GM18508 (cell line): ENCODE results near the gene AKAP9.
"Not testable (repeated sequence)": the region's sequence is repeated elsewhere in the genome, so short reads cannot be mapped to it uniquely, and the experiment has no call there.

Experiments used
- ATAC-seq: cut with Tn5 transposase; IDR thresholded peaks from one replicate; pipeline ENCODE4 v1.9.1; 2021; ENCODE audit warnings: moderate number of reproducible peaks; ENCODE audit not compliant: insufficient read depth, unreplicated experiment

Gene AKAP9

DNA sequence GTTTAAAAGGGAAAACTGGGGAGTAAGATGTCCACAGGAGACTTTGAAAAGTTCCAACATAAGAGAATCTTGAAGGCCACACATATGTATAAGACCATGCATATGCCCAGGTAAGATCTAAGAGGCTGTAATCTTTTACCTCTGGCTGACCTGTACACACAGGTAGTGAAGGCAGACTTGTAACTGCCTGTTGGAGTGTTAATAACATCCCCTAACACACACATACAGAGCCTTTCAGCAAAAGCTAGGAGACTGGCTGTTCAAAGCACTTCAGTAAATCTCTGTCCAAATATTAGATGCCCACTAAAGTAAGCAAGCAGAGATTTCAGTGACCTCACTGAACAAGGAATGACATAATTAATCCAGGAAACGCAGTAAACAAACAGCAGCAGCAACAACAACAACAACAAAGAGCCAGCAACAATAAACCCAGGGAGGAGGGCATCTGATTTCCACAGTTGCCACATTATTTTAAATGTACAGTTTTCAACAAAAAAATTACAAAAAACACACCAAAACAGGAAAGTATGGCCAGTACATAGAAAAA lies 178.6 kb downstream of the AKAP9 start:
- ATAC-seq, result no peak

GRCh38 chr7:92121681-92122080 lies 181.0 kb downstream of the AKAP9 start:
- ATAC-seq, result no peak

DNA sequence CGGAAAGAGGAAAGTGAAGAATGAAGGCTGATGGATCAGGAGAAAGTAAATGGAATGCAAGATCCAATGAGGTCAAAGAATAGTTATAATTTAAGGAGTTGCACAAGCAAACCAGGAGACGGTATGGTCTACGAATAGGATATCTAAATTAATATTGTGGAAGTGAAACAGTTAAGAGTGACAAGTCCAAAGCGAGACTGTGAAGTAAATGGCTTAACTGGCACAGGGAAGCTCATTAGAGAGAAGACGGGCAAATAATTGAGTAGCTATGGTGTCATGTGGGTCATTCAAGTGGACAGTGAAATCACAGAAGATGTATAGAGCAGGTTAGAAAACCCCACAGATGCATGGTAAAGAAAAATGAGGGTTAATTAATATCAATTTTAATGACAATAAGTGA lies 190.4 kb downstream of the AKAP9 start:
- ATAC-seq, result no peak

- ATAC-seq, result no peak
These were observed 191.2 kb downstream of the AKAP9 start for GRCh38 chr7:92131764-92132330.

- ATAC-seq, result peak; percentile 14
These were observed 192.6 kb downstream of the AKAP9 start for GRCh38 chr7:92133133-92133736.

DNA sequence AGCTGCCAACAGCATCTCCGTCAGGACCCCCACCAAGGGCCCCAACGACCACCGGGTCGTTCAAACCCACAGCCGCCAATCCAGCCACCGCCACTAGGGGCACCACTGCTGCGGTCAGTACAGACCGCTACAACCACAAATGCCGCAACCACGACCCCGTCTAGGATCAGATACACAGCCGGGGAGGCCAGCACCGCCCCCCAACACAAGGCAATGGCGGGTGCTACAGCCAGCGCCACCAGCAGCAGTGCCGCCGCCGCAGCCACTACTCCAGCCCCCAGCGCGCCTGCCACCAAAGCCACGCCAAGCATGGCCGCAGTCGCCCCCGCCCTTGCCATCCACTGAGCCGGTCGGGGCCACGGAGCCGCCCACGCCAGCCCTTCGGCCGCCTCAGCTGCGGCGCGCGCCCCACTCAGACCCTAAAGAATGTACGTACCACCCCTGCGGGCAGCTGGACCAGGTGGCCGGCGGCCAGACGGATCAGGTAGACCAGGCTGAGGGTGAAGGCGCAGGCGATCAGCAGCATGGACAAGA lies 193.1 kb downstream of the AKAP9 start:
- peak; percentile 7 for ATAC-seq

- ATAC-seq, result peak; percentile 68
These were observed 193.8 kb downstream of the AKAP9 start, which contains the start of gene CYP51A1 for GRCh38 chr7:92134271-92135051. Gene CYP51A1 (minus strand): TSS chr7:92134477. CDS start chr7:92134364, 113 bp downstream.

DNA sequence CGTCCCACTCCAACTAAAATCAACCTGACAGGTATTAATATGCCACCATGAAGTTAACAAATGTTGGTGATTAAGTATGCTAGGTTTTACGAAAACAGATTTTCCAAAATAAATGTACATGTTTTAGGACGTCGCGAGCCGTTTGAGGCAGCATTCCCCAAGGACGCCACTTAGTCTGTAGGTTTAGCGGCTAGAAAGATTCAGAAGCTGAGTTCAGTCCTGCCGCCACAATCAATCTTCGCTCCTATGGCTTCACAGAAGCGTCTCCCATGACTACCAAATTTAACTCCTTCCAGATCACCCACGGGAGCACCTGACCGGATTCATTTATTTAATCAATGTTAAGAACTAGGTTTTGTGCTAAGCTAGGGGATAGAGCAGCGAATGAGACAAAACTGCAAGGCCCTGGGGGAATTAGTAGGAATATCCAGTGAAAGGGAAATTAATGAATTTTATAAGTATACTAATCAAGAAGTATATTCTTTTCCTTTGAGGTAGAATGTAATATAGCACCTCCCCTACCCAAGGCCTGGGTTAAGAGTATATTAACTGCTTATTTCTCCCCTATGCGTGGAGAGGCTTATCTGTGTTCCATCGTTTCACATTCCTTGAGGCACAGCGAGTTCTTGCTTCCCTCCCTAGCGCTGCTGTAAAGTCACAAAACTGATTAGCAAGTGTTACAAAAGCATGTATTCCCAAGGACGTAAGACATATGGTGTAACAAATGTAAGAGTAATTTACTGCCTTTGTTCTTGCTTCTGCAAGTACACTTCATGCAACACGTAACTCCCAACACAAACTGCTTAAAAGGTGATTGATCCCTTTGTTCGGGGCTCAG lies 194.6 kb downstream of the AKAP9 start:
- no peak for ATAC-seq

GRCh38 chr7:92137557-92137956 lies 196.9 kb downstream of the AKAP9 start:
- ATAC-seq, result no peak

- ATAC-seq, result no peak
These were observed 200.5 kb downstream of the AKAP9 start for GRCh38 chr7:92141161-92141560.

GRCh38 chr7:92142791-92143190 lies 202.1 kb downstream of the AKAP9 start:
- ATAC-seq, result not testable (repeated sequence)

DNA sequence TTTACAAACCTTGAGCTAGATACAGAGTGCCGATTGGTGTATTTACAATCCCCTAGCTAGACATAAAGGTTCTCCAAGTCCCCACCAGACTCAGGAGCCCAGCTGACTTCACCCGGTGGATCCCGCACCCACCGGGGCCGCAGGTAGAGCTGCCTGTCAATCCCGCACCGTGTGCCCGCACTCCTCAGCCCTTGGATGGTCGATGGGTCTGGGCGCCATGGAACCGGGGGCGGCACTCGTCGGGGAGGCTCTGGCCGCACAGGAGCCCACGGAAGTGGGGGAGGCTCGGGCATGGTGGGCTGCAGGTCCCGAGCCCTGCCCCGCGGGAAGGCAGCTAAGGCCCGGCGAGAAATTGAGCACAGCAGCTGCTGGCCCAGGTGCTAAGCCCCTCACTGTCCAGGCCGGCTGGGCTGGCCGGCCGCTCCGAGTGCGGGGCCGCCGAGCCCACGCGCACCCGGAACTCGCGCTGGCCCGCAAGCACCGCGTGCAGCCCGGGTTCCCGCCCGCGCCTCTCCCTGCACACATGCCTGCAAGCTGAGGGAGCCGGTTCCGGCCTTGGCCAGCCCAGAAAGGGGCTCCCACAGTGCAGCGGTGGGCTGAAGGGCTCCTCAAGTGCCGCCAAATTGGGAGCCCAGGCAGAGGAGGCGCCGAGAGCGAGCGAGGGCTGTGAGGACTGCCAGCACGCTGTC lies 202.7 kb downstream of the AKAP9 start:
- ATAC-seq, result not testable (repeated sequence)

GRCh38 chr7:92149736-92150239 lies 209.1 kb downstream of the AKAP9 start:
- no peak for ATAC-seq

DNA sequence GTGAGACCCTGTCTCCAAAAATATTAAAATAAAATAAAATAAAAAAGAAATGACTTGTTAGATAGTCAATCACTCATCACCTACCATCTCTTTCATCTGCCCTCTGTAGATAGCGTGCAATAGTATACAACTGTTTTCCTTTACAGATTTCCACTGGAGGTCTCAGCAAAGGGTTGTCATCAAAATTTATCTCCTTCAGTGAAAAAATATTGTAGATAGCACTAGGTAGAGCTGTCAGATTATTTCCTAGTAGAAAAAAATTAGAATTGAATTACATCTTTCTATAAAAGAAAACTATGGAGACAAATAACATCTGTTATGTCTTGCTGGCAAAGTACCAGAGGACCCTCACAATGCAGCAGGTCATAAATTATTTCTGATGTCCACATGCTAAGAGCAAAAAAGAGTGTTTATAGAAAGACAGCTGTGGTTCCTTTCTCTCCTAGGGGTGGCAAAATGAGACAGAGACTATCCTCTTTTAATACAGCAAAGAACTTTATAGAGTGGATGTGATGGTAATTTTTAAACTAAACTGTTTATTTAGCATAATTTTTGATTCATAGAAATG lies 209.9 kb downstream of the AKAP9 start:
- no peak for ATAC-seq

DNA sequence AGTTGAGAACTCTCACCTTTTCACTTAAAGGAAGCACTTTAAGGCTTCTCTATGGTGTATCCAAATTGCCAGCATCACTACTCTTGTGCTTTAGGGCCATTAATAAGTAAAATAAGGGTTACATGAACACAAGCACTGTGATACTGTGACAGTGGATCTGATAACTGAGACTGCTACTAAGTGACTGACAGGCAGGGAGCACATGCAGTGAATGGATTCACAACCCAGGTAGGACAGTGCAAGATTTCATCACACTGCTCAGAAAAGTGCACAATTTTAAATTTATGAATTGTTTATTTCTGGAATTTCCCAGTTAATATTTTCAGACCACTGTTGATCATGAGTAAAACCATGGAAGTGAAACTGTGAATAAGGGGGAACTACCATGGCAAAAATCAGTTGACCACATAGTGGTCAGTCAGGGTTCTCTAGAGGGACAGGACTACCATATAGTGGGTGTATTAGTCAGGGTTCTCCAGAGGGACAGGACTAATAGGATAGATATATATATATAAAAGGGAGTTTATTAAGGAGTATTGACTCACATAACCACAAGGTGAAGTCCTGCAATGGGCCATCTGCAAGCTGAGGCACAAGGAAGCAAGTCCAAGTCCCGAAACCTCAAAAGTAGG lies 214.6 kb downstream of the AKAP9 start:
- ATAC-seq, result no peak

GRCh38 chr7:92156990-92157389 lies 216.3 kb downstream of the AKAP9 start:
- no peak for ATAC-seq

DNA sequence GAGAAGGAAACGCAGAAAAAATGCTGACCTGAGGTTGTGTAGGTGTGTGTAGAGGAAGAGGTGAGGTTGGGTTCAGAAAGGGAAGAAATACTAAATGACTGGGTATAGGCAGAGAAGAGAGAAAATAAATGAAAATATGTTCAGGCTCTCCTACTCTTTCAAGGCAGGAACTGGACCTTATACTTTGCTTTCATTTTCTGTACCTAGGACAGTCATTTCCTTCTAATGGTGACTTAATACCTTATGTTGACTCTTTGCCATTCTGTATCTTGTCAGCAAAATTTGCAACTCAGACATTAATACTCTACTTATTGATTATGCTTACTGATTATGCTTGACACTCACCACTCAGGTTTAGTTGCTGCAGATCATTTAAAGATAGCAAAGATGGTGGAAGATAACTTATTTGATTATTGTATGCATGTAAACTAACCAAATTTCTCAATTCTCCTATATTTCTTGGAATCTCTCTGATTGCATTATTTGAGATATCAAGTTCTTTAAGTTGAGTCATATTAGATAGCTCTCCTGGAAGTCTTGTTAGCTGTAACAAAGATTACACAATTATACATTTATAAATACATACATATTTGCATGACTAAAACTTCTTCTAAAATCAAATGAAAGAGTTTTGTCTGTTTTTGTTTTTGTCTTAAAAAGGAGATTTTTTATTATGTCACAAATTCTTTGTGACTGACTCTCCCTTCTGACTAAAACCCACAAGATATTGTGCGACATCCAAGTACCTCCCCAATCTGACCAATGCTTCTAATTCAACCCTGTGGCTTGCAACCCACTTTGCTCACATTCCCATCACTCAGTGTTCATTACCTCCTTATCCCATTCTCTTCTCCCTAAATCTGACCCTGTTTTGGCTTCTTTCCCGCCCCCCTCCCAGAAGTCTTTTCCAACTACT lies 218.3 kb downstream of the AKAP9 start:
- ATAC-seq, result peak; percentile 90
